ENCODE measurements around the gene CAPN3. TPM values are rescaled to one million over a fixed set of nuclear protein-coding genes. Genes with fewer than 3 reads are reported as not detected.
A peak's percentile ranks its signal among the peaks of the same experiment; 100 is the strongest.

CAPN3 gene
- total and polyA plus RNA-seq, 2 experiments from 2014 or later: 2.2 to 5.7 TPM

- H2AFZ ChIP-seq: no peak overlapping the region
- in situ Hi-C loops (cut with MboI): no loop called here
- H3K9me2 ChIP-seq (ENCODE audit: insufficient read depth): no peaks in the 10 kb centered on the region
- WGBS, 2 experiments (ENCODE audit: low coverage in 1 of 2, low lambda C conversion rate in 2 of 2, missing lambda C conversion rate in 2 of 2): 81 to 93% methylated on average over 4 of the region's 4 CpGs
- no peak for DNase-seq
- no peak overlapping the region for H3K4me3 ChIP-seq
- H3K27me3 ChIP-seq (replicated peaks; ENCODE audit: insufficient read depth): no peaks in the 10 kb centered on the region
- TF ChIP-seq EZH2phosphoT487 (IDR thresholded peaks at IDR 0.05; ENCODE audit: insufficient read depth, low read depth): no peak
- TF ChIP-seq EZH2 (IDR thresholded peaks at IDR 0.05; ENCODE audit: insufficient read depth, poor library complexity, severe bottlenecking): no peak
- no peaks in the 10 kb centered on the region for H3K4me1 ChIP-seq (ENCODE audit: insufficient read depth)
- H3F3A ChIP-seq (ENCODE audit: insufficient read depth): no peaks in the 10 kb centered on the region
- no peak overlapping the region for H3K27ac ChIP-seq
- H3K36me3 ChIP-seq (ENCODE audit: low read depth): peaks cover 10% of the 10 kb centered on the region; the same call in 1 of the 2 replicates
- no peaks in the 10 kb centered on the region for H3K79me2 ChIP-seq (ENCODE audit: insufficient read depth)
- no peak overlapping the region for H3K4me2 ChIP-seq (ENCODE audit: unreplicated experiment)
- no peaks in the 10 kb centered on the region for H4K20me1 ChIP-seq (ENCODE audit: insufficient read depth)
- no peak overlapping the region for H3K9ac ChIP-seq
- no peaks in the 10 kb centered on the region for H3K9me3 ChIP-seq (ENCODE audit: low read depth)
Measured at GRCh38 chr15:42408178-42408577, 48.9 kb downstream of the CAPN3 start.

GRCh38 chr15:42409011-42409410, 49.7 kb downstream of the CAPN3 start:
- Histone ChIP-seq H3K9ac (no peak overlapping the region), H3K9me2 (ENCODE audit: insufficient read depth) (no peaks in the 10 kb centered on the region), H4K20me1 (ENCODE audit: insufficient read depth) (no peaks in the 10 kb centered on the region), H3K4me2 (ENCODE audit: unreplicated experiment) (no peak overlapping the region), H2AFZ (no peak overlapping the region), H3K79me2 (ENCODE audit: insufficient read depth) (no peaks in the 10 kb centered on the region), H3K4me1 (ENCODE audit: insufficient read depth) (no peaks in the 10 kb centered on the region), H3K4me3 (no peak overlapping the region), H3K27ac (no peak overlapping the region), H3K9me3 (ENCODE audit: low read depth) (no peaks in the 10 kb centered on the region), H3F3A (ENCODE audit: insufficient read depth) (no peaks in the 10 kb centered on the region), H3K36me3 (ENCODE audit: low read depth) (peaks cover 10% of the 10 kb centered on the region; the same call in 1 of the 2 replicates), H3K27me3 (replicated peaks; ENCODE audit: insufficient read depth) (no peaks in the 10 kb centered on the region)
- no peak for DNase-seq
- in situ Hi-C loops (cut with MboI): no loop called here
- WGBS, 2 experiments (ENCODE audit: low coverage in 1 of 2, low lambda C conversion rate in 2 of 2, missing lambda C conversion rate in 2 of 2): 81 to 84% methylated on average over 5 to 9 of the region's 9 CpGs
- TF ChIP-seq EZH2 (IDR thresholded peaks at IDR 0.05; ENCODE audit: insufficient read depth, poor library complexity, severe bottlenecking) (no peak), EZH2phosphoT487 (IDR thresholded peaks at IDR 0.05; ENCODE audit: insufficient read depth, low read depth) (no peak)

GRCh38 chr15:42411884-42412283, 52.6 kb downstream of the CAPN3 start:
- no peaks in the 10 kb centered on the region for H3K79me2 ChIP-seq (ENCODE audit: insufficient read depth)
- H4K20me1 ChIP-seq (ENCODE audit: insufficient read depth): no peaks in the 10 kb centered on the region
- H3K27ac ChIP-seq: no peak overlapping the region
- H3K9ac ChIP-seq: no peak overlapping the region
- H3K9me3 ChIP-seq (ENCODE audit: low read depth): no peaks in the 10 kb centered on the region
- no peaks in the 10 kb centered on the region for H3K4me1 ChIP-seq (ENCODE audit: insufficient read depth)
- TF ChIP-seq EZH2 (IDR thresholded peaks at IDR 0.05; ENCODE audit: insufficient read depth, poor library complexity, severe bottlenecking): no peak
- no peaks in the 10 kb centered on the region for H3K27me3 ChIP-seq (replicated peaks; ENCODE audit: insufficient read depth)
- H3F3A ChIP-seq (ENCODE audit: insufficient read depth): 0 out of 2 replicates have a peak, but pooled peaks cover 8% of the 10 kb centered on the region
- no peak overlapping the region for H3K4me2 ChIP-seq (ENCODE audit: unreplicated experiment)
- no peak overlapping the region for H2AFZ ChIP-seq
- in situ Hi-C loops (cut with MboI): no loop called here
- H3K4me3 ChIP-seq: no peak overlapping the region
- no peak for DNase-seq
- peaks cover 20% of the 10 kb centered on the region for H3K36me3 ChIP-seq (ENCODE audit: low read depth)
- WGBS, 2 experiments (ENCODE audit: low coverage in 1 of 2, low lambda C conversion rate in 2 of 2, missing lambda C conversion rate in 2 of 2): 95 to 97% methylated on average over 7 of the region's 7 CpGs
- H3K9me2 ChIP-seq (ENCODE audit: insufficient read depth): no peaks in the 10 kb centered on the region

- H3K9me3 ChIP-seq (ENCODE audit: low read depth): no peaks in the 10 kb centered on the region
- no peak for TF ChIP-seq EZH2 (IDR thresholded peaks at IDR 0.05; ENCODE audit: insufficient read depth, poor library complexity, severe bottlenecking)
- TF ChIP-seq EZH2phosphoT487 (IDR thresholded peaks at IDR 0.05; ENCODE audit: insufficient read depth, low read depth): no peak
- H3F3A ChIP-seq (ENCODE audit: insufficient read depth): 0 out of 2 replicates have a peak, but pooled peaks cover 8% of the 10 kb centered on the region
- H3K27ac ChIP-seq: no peak overlapping the region
- H3K9me2 ChIP-seq (ENCODE audit: insufficient read depth): no peaks in the 10 kb centered on the region
- no peak overlapping the region for H3K4me2 ChIP-seq (ENCODE audit: unreplicated experiment)
- DNase-seq: peak; percentile 12
- 51 to 57% methylated on average over 2 of the region's 2 CpGs for WGBS, 2 experiments (ENCODE audit: low coverage in 1 of 2, low lambda C conversion rate in 2 of 2, missing lambda C conversion rate in 2 of 2)
- no peaks in the 10 kb centered on the region for H4K20me1 ChIP-seq (ENCODE audit: insufficient read depth)
- no peak overlapping the region for H2AFZ ChIP-seq
- in situ Hi-C loops (cut with MboI): no loop called here
- no peaks in the 10 kb centered on the region for H3K4me1 ChIP-seq (ENCODE audit: insufficient read depth)
- H3K9ac ChIP-seq: no peak overlapping the region
- peaks cover 30% of the 10 kb centered on the region for H3K36me3 ChIP-seq (ENCODE audit: low read depth)
- no peak overlapping the region for H3K4me3 ChIP-seq
- no peaks in the 10 kb centered on the region for H3K27me3 ChIP-seq (replicated peaks; ENCODE audit: insufficient read depth)
- H3K79me2 ChIP-seq (ENCODE audit: insufficient read depth): no peaks in the 10 kb centered on the region
Measured at GRCh38 chr15:42413920-42414319, 54.6 kb downstream of the CAPN3 start.

GRCh38 chr15:42419369-42419768, 60.1 kb downstream of the CAPN3 start:
- Histone ChIP-seq H3K9ac (no peak overlapping the region), H3K27me3 (replicated peaks; ENCODE audit: insufficient read depth) (no peaks in the 10 kb centered on the region), H3K9me3 (ENCODE audit: low read depth) (no peaks in the 10 kb centered on the region), H3K36me3 (ENCODE audit: low read depth) (peaks cover 59% of the 10 kb centered on the region), H3K4me1 (ENCODE audit: insufficient read depth) (no peaks in the 10 kb centered on the region), H2AFZ (no peak overlapping the region), H3K9me2 (ENCODE audit: insufficient read depth) (no peaks in the 10 kb centered on the region), H3K4me2 (ENCODE audit: unreplicated experiment) (no peak overlapping the region), H3K27ac (no peak overlapping the region), H3K79me2 (ENCODE audit: insufficient read depth) (no peaks in the 10 kb centered on the region), H3K4me3 (no peak overlapping the region), H3F3A (ENCODE audit: insufficient read depth) (0 out of 2 replicates have a peak, but pooled peaks cover 7% of the 10 kb centered on the region), H4K20me1 (ENCODE audit: insufficient read depth) (no peaks in the 10 kb centered on the region)
- 87 to 88% methylated on average over 7 of the region's 7 CpGs for WGBS, 2 experiments (ENCODE audit: low coverage in 1 of 2, low lambda C conversion rate in 2 of 2, missing lambda C conversion rate in 2 of 2)
- TF ChIP-seq EZH2phosphoT487 (IDR thresholded peaks at IDR 0.05; ENCODE audit: insufficient read depth, low read depth): no peak
- TF ChIP-seq EZH2 (IDR thresholded peaks at IDR 0.05; ENCODE audit: insufficient read depth, poor library complexity, severe bottlenecking): no peak
- in situ Hi-C loops (cut with MboI): no loop called here
- DNase-seq: no peak

Measured in GM23248 (cell line).